ENCODE data around the gene HNRNPDL.
A peak's percentile ranks its signal among the peaks of the same experiment; 100 is the strongest.
"Not testable (repeated sequence)": the region's sequence is repeated elsewhere in the genome, so short reads cannot be mapped to it uniquely, and the experiment has no call there.

Gene HNRNPDL

GRCh38 chr4:82398263-82398662 lies 32.0 kb downstream of the HNRNPDL start:
- no peak for TF ChIP-seq CTCF (conservative IDR thresholded peaks at IDR 0.05; ENCODE audit: low read depth)
- no peak for DNase-seq (ENCODE audit: low spot score)
- no peak overlapping the region for H3K27ac ChIP-seq
- ChIA-PET CTCF (interaction anchor here (0.7 kb wide), 1 partner anchor 329 kb away, joined by 4 read pairs; no protein-coding TSS in a partner anchor), POLR2A (ENCODE audit: low non-redundant PET) (no interaction called here)

- no peak for DNase-seq (ENCODE audit: low spot score)
- CTCF ChIA-PET = interaction anchor here (1.1 kb wide), 1 partner anchor 17 kb away, joined by 3 read pairs; no protein-coding TSS in a partner anchor
These were observed 32.7 kb downstream of the HNRNPDL start for GRCh38 chr4:82397527-82397926.

GRCh38 chr4:82394896-82395295 lies 35.4 kb downstream of the HNRNPDL start:
- POLR2A ChIA-PET (ENCODE audit: low non-redundant PET) = no interaction called here
- TF ChIP-seq CTCF (conservative IDR thresholded peaks at IDR 0.05; ENCODE audit: low read depth) = no peak
- DNase-seq (ENCODE audit: low spot score) = peak; percentile 75
- CTCF ChIA-PET = no interaction called here
- no peak overlapping the region for H3K27ac ChIP-seq

More at GRCh38 chr4:82397527-82397926, 32.7 kb downstream of the HNRNPDL start:
- no peak for TF ChIP-seq CTCF (conservative IDR thresholded peaks at IDR 0.05; ENCODE audit: low read depth)
- H3K27ac ChIP-seq = no peak overlapping the region
- POLR2A ChIA-PET (ENCODE audit: low non-redundant PET) = no interaction called here

GRCh38 chr4:82390061-82390460 lies 40.2 kb downstream of the HNRNPDL start:
- DNase-seq (ENCODE audit: low spot score); CTCF ChIA-PET; H3K27ac ChIP-seq; POLR2A ChIA-PET (ENCODE audit: low non-redundant PET): not testable (repeated sequence)

- no peak for TF ChIP-seq CTCF (conservative IDR thresholded peaks at IDR 0.05; ENCODE audit: low read depth)
- no peak for DNase-seq (ENCODE audit: low spot score)
- POLR2A ChIA-PET (ENCODE audit: low non-redundant PET) = no interaction called here
- CTCF ChIA-PET = no interaction called here
- H3K27ac ChIP-seq = no peak overlapping the region
These were observed 41.9 kb downstream of the HNRNPDL start for GRCh38 chr4:82388405-82388804.

- CTCF ChIA-PET; DNase-seq (ENCODE audit: low spot score); POLR2A ChIA-PET (ENCODE audit: low non-redundant PET); H3K27ac ChIP-seq: not testable (repeated sequence)
These were observed 44.0 kb downstream of the HNRNPDL start for GRCh38 chr4:82386312-82386711.

- CTCF ChIA-PET = no interaction called here
- no peak overlapping the region for H3K27ac ChIP-seq
- DNase-seq (ENCODE audit: low spot score) = no peak
- POLR2A ChIA-PET (ENCODE audit: low non-redundant PET) = no interaction called here
- no peak for TF ChIP-seq CTCF (conservative IDR thresholded peaks at IDR 0.05; ENCODE audit: low read depth)
These were observed 47.5 kb downstream of the HNRNPDL start for GRCh38 chr4:82382751-82383150.

Measured in RWPE1 (cell line).